Right lobe of liver (tissue), 4 donors: ENCODE results near the gene PDZD2.

Source experiments
- POLR2A ChIP-seq: fragments of 450-650 bp; IDR thresholded peaks from one replicate; pipeline ENCODE4 v1.6.1; 2017; ENCODE audit warnings: antibody characterized with exemption, mild to moderate bottlenecking
- TF ChIP-seq, protein P1 (sequence below), 4 donors: fragments of 200-600 bp in 3 of 4; fragments of 450-650 bp in 1 of 4; IDR thresholded peaks; one replicate each; pipeline versions ENCODE4 v1.5.1 to v1.8.0; 2016 to 2022; ENCODE audit warnings: antibody characterized with exemption in 4 of 4, mild to moderate bottlenecking in 2 of 4
- donor health status: DM: no; HTN: no; CAD: no.
- donor health status: DM: no; HTN: no; CAD: no.
- donor health status: DM: no; HTN: yes; CAD: no.

DNA sequence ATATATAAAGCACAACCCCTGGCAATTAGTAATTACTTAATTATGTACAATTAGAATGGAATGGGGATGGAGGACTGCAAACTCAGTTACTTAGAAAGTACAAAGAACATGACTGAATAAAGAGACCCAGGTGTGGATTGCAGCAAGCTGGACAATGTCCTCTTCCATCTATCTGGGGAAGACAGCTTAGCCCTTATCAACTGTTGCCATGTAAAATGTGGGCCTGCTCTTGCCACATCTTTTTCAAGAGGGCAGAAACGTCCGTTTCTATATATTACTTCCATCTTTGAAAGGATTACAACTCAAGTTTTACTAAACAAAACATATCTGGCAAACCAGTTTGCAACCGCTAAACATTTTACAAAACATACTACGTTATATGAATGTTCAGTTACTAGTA is 509.0 kb downstream of the PDZD2 start:
- TF ChIP-seq, protein P1, sequence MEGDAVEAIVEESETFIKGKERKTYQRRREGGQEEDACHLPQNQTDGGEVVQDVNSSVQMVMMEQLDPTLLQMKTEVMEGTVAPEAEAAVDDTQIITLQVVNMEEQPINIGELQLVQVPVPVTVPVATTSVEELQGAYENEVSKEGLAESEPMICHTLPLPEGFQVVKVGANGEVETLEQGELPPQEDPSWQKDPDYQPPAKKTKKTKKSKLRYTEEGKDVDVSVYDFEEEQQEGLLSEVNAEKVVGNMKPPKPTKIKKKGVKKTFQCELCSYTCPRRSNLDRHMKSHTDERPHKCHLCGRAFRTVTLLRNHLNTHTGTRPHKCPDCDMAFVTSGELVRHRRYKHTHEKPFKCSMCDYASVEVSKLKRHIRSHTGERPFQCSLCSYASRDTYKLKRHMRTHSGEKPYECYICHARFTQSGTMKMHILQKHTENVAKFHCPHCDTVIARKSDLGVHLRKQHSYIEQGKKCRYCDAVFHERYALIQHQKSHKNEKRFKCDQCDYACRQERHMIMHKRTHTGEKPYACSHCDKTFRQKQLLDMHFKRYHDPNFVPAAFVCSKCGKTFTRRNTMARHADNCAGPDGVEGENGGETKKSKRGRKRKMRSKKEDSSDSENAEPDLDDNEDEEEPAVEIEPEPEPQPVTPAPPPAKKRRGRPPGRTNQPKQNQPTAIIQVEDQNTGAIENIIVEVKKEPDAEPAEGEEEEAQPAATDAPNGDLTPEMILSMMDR (IDR thresholded peaks at IDR 0.05), result no peak
- TF ChIP-seq POLR2A, result no peak
